Activated CD8-positive, alpha-beta memory T cell treated with anti-CD3 and anti-CD28 coated beads for 1 hour (primary cell): ENCODE results near the gene EPB41.
"Not testable (repeated sequence)": the region's sequence is repeated elsewhere in the genome, so short reads cannot be mapped to it uniquely, and the experiment has no call there.

Experiments used
- DNase-seq, 2 donors: peaks; one replicate each; pipeline ENCODE4 v3.0.0-alpha.2; 2020; ENCODE audit warnings: low read depth in 1 of 2; ENCODE audit errors: extremely low read depth in 1 of 2

Gene EPB41

GRCh38 chr1:28926629-28927265 lies 12.4 kb downstream of the EPB41 start:
- DNase-seq = no peak

- DNase-seq = no peak
Observed at GRCh38 chr1:28927266-28927647, 12.9 kb downstream of the EPB41 start.

- DNase-seq = no peak
Observed at GRCh38 chr1:28927648-28928313, 13.4 kb downstream of the EPB41 start.

GRCh38 chr1:28928314-28928941 lies 14.1 kb downstream of the EPB41 start:
- DNase-seq = no peak

DNA sequence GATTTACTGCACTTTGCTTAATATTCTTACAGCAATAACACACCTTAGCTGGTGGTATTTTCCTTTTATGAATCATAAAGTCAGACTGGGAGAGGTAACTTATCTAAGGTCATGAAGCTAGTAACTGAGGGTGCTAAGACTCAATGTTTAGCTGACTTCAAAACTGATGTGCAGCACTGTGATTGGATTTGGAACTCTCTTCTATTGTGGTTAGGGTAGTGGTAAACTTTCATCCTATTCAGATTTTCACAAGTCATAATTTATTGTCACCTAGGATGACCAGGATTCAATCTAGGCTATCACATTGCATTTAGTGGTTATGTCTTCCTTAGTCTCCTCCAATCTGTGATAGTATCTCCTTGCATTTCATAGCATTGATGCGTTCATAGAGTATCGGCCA lies 18.9 kb downstream of the EPB41 start:
- no peak for DNase-seq

GRCh38 chr1:28933918-28934317 lies 19.5 kb downstream of the EPB41 start:
- no peak for DNase-seq

DNA sequence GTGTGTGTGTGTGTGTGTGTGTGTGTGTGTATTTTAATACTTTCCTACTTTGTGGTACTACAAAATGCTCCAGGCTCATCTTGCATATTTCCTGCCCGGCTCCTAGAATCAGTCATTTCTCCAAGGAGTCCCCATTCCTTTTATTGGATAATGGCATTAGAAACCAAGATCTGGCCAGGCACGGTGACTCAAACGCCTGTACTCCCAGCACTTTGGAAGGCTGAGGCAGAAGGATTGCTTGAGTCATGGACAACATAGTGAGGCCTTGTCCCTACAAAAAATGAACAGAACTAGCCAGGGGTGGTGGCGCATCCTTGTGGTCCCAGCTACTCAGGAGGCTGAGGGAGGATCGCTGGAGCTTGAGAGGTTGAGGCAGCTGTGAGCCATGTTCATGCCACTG lies 20.3 kb downstream of the EPB41 start:
- no peak for DNase-seq

DNA sequence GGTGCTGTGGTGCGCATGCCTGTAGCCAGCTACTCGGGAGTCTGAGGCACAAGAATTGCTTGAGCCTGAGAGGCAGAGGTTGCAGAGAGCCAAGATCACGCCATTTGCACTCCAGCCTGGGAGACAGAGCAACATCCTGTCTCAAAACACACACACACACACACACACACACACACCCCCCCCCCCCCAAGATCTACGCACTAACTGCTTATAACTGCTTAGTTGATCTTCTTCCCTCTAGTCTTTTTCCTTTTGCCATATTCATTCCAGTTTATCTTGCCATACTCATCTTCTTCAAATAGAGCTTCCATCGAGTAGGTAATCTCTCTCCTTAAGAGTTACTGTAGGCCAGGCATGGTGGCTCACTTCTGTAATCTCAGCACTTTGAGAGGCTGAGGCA lies 20.9 kb downstream of the EPB41 start:
- DNase-seq = no peak

DNA sequence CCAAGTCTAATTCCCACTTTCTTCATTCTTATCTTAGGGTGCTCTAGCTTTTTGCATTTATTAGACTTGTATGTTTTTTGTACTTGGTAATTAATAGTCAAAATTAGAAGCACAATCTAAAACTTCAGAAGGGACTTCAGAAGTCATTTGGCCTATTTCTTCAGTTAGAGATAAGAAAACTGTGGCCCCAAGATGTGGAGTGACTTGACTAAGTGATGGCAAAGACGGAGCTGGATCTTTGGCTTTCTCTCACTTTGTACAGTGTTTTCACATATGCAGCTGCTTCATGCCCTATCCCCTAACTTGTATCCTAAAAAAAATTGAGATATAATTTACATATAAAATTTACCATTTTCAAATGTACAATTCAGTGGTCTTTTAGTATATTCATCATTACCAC lies 21.7 kb downstream of the EPB41 start:
- DNase-seq = no peak

DNA sequence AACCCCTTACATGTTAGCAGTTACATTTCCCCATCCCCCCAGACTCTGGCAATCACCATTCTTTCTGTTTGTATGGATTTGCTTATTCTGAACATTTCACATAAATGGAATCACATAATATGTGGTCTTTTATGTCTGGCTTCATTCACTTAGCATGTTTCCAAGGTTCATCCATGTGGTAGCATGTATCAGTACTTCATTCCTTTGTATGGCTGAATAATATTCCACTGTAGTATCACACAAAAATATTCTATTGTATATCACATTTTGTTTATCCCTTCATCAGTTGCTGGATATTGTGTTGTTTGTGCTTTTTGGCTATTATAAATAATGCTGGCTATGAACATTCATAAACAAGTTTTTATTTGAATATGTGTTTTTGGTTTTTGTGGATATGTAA lies 22.2 kb downstream of the EPB41 start:
- DNase-seq = no peak

DNA sequence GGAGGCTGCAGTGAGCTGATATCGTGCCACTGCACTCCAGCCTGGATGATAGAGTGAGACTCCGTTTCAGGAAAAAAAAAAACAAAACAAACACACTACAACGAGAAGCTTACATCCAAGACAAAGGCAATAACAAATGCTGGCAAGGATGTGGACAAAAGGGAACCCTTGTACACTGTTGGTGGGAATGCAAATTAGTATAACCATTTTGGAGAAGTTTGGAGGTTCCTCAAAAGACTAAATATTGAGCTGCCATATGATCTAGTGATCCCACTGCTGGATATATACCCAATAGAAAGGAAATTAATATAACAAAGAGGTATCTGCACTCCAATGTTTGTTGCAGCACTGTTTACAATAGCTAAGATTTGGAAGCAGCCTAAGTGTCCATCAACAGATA lies 29.2 kb downstream of the EPB41 start:
- DNase-seq = not testable (repeated sequence)

DNA sequence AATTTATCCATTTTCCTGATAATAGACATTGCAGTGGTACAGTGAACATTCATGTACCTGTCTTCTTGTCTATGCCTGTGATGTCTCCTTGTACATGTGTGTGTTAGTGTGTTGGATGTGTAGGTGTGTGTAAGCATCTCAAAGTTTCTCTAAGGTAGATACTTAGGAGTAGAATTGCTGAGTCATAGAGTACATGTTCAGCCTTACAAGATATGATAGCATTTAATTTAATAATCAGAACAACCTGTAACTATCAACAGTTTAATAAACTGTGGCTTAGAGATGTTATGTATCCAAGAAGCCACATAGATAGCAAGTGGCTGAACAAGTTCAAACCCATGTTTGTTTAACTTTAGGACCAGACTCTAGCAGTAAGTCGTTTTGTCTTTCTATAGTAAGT lies 35.6 kb downstream of the EPB41 start:
- no peak for DNase-seq

- DNase-seq = no peak
Observed at GRCh38 chr1:28950449-28950848, 36.1 kb downstream of the EPB41 start.

- DNase-seq = no peak
Observed at GRCh38 chr1:28954126-28954726, 39.9 kb downstream of the EPB41 start.

- no peak for DNase-seq
Observed at GRCh38 chr1:28956038-28956464, 41.7 kb downstream of the EPB41 start.

GRCh38 chr1:28962114-28962831 lies 47.9 kb downstream of the EPB41 start:
- DNase-seq = not testable (repeated sequence)

DNA sequence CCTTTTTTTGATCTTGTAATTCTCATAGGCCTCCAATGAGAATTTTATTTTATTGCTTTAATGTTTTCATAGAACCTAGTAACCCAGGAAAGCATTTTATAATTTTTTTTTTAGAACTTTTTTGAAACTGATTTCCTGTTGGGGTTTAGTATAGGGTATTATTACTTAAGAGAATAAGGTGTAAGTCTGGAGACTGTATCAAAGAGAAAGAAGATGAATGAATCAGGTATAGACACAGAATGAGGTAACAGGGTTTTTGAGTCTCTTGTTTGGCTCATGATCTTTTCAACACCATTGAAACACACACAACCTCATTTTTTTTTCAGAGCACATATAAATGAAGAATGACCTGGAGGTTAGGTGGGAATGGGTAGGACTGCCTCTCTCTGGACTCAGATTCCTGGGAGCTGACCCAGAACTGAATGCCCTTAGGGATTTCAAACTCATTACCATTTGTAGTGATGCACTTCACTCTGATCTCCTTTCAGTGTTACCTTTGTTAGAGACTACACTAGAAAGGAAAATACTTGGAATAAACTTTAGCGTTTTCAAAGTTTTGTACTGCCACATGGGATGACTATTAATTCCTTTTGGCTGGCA lies 51.0 kb downstream of the EPB41 start:
- DNase-seq = no peak

DNA sequence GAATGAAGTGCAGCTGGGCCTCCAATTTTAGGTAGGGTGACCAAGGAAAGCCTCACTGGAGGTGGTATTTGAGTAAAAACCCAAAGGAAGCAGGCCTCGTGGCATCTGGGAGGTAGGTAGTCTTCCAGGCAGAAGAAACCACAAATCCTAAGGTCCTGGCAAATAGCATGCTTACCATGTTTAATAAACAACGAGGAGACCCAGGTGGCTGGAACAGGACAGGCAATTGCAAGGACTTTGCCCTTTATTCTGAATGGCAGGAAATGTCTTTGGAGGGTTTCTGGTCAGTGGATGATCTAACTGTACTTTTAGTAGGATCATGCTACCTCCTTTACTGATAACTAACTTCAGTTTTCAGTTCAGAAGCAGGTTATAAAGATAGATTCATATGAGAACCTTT lies 52.2 kb downstream of the EPB41 start:
- DNase-seq = no peak

DNA sequence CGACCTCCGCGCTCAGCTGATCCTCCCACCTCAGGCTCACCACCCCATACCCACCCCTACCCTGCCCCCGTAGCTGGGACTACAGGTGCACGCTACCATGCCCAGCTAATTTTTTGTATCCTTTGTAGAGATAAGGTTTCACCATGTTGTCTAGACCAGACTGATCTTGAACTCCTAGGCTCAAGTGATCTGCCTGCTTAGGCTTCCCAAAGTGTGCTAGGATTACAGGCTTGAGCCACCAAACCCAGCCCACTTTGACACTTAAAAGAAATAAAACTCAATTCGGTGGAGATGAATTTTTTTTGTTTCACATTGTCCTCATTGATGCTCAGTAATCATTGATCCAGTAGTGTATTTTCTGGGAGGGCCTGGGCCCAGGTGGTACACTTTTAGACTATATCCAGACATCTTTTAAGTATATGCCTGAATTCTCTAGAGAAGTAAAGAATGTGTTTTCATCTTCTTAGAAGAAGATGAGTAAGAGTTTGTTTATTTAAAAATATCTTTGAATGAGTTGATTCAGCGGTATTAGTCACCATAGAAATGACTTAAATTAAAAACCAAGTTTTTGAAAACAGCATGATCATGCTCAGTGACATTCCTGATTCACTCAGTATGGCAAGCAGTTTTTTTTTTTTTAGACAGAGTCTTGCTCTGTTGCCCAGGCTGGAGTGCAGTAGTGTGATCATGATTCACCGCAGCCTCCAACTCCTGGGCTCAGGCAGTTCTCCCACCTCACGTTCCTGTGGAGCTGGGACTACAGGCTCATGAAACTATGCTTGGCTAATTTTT lies 57.8 kb downstream of the EPB41 start:
- DNase-seq = no peak
